ENCODE measurements around the gene NUP37. TPM values are rescaled to one million over a fixed set of nuclear protein-coding genes. Genes with fewer than 3 reads are reported as not detected.

The NUP37 gene
- total and polyA plus RNA-seq, 7 donors = 12.0 to 30.2 (median 20.2) TPM

- no peak for TF ChIP-seq EP300 (IDR thresholded peaks at IDR 0.05)
- no peak for TF ChIP-seq POLR2AphosphoS5 (IDR thresholded peaks at IDR 0.05)
- no peak for TF ChIP-seq POLR2A (IDR thresholded peaks at IDR 0.05)
- no peak for TF ChIP-seq CTCF (IDR thresholded peaks at IDR 0.05)
- Histone ChIP-seq H3K4me1 (peaks cover 0 to 21% (median 14%) of the 10 kb centered on the region in 4 donors), H3K36me3 (peaks cover 0 to 33% (median 3%) of the 10 kb centered on the region in 4 donors), H3K9me3 (no peaks in the 10 kb centered on the region), H3K27me3 (no peaks in the 10 kb centered on the region), H3K4me3 (peak overlapping the region in 3 of 4 donors; percentile 65 to 76 (median 75)), H3K27ac (peak overlapping the region in 1 of 4 donors; percentile 89)
- DNase-seq = no peak
- WGBS, 2 donors = 43 to 74% methylated on average over 2 of the region's 2 CpGs
- intact Hi-C loops (cut with DNase I) = loop anchor here (5.0 kb wide), 2 partner anchors 57 to 182 kb away; partner anchors contain the start of gene WASHC3
These were observed 1.0 kb downstream of the NUP37 start for GRCh38 chr12:102118874-102119273.

GRCh38 chr12:102116392-102116791 is 3.5 kb downstream of the NUP37 start:
- TF ChIP-seq POLR2AphosphoS5 (IDR thresholded peaks at IDR 0.05) = no peak
- no peak for TF ChIP-seq POLR2A (IDR thresholded peaks at IDR 0.05)
- no peak for TF ChIP-seq CTCF (IDR thresholded peaks at IDR 0.05)
- TF ChIP-seq EP300 (IDR thresholded peaks at IDR 0.05) = no peak
- Histone ChIP-seq H3K9me3 (no peaks in the 10 kb centered on the region), H3K4me3 (no peak overlapping the region), H3K4me1 (peaks cover 0 to 21% (median 14%) of the 10 kb centered on the region in 4 donors), H3K27me3 (no peaks in the 10 kb centered on the region), H3K36me3 (peaks cover 0 to 39% (median 3%) of the 10 kb centered on the region in 4 donors), H3K27ac (no peak overlapping the region)
- no peak for DNase-seq
- intact Hi-C loops (cut with DNase I) = loop anchor here (5.0 kb wide), 2 partner anchors 54 to 179 kb away; partner anchors contain the start of gene WASHC3
- WGBS, 2 donors = 82 to 98% methylated on average over 7 of the region's 7 CpGs

GRCh38 chr12:102114212-102114611 is 5.7 kb downstream of the NUP37 start:
- Histone ChIP-seq H3K9me3 (no peaks in the 10 kb centered on the region), H3K27me3 (no peaks in the 10 kb centered on the region), H3K27ac (no peak overlapping the region), H3K36me3 (peaks cover 4 to 61% (median 6%) of the 10 kb centered on the region in 4 donors), H3K4me3 (no peak overlapping the region), H3K4me1 (peaks cover 0 to 8% (median 7%) of the 10 kb centered on the region in 4 donors)
- WGBS, 2 donors = 78 to 81% methylated on average over 2 of the region's 2 CpGs
- intact Hi-C loops (cut with DNase I) = no loop called here
- no peak for DNase-seq
- TF ChIP-seq POLR2AphosphoS5 (IDR thresholded peaks at IDR 0.05) (no peak), POLR2A (IDR thresholded peaks at IDR 0.05) (no peak), CTCF (IDR thresholded peaks at IDR 0.05) (no peak), EP300 (IDR thresholded peaks at IDR 0.05) (no peak)

GRCh38 chr12:102110782-102111181 is 9.1 kb downstream of the NUP37 start:
- intact Hi-C loops (cut with DNase I) = no loop called here
- Histone ChIP-seq H3K4me3 (no peak overlapping the region), H3K27ac (no peak overlapping the region), H3K4me1 (no peaks in the 10 kb centered on the region), H3K27me3 (no peaks in the 10 kb centered on the region), H3K36me3 (peaks cover 4 to 69% (median 14%) of the 10 kb centered on the region in 4 donors), H3K9me3 (no peaks in the 10 kb centered on the region)
- no peak for TF ChIP-seq CTCF (IDR thresholded peaks at IDR 0.05)
- no peak for TF ChIP-seq POLR2AphosphoS5 (IDR thresholded peaks at IDR 0.05)
- no peak for TF ChIP-seq EP300 (IDR thresholded peaks at IDR 0.05)
- TF ChIP-seq POLR2A (IDR thresholded peaks at IDR 0.05) = no peak
- no peak for DNase-seq

- no peak for DNase-seq
- no peak overlapping the region for H3K4me3 ChIP-seq
- TF ChIP-seq POLR2A (IDR thresholded peaks at IDR 0.05) = no peak
- TF ChIP-seq POLR2AphosphoS5 (IDR thresholded peaks at IDR 0.05) = no peak
- no peak for TF ChIP-seq EP300 (IDR thresholded peaks at IDR 0.05)
- H3K9me3 ChIP-seq = no peaks in the 10 kb centered on the region
- no peaks in the 10 kb centered on the region for H3K27me3 ChIP-seq
- intact Hi-C loops (cut with DNase I) = no loop called here
- WGBS, 2 donors = 85 to 93% methylated on average over 1 of the region's 1 CpG
- peaks cover 4 to 71% (median 14%) of the 10 kb centered on the region in 4 donors for H3K36me3 ChIP-seq
- no peaks in the 10 kb centered on the region for H3K4me1 ChIP-seq
- no peak overlapping the region for H3K27ac ChIP-seq
These were observed 11.9 kb downstream of the NUP37 start for GRCh38 chr12:102107970-102108369.
